Trophoblast cell (in vitro differentiated cells and primary cell): ENCODE measurements around the gene ITGA5.
A peak's percentile ranks its signal among the peaks of the same experiment; 100 is the strongest.

Source experiments
- DNase-seq, 2 donors: peaks; one replicate each; pipeline ENCODE4 v3.0.0-alpha.2; 2016
- H2AFZ ChIP-seq: 2 replicates; pipeline ENCODE4 v1.6.1; 2013; ENCODE audit warnings: low read length, moderate library complexity, mild to moderate bottlenecking; ENCODE audit not compliant: insufficient read depth, poor library complexity
- H2AK5ac ChIP-seq: 2 replicates; pipeline ENCODE4 v1.6.1; 2013; ENCODE audit warnings: mild to moderate bottlenecking, low read length
- H2BK120ac ChIP-seq: 2 replicates; pipeline ENCODE4 v1.6.1; 2013; ENCODE audit warnings: low read length, mild to moderate bottlenecking, moderate library complexity; ENCODE audit not compliant: insufficient read depth, poor library complexity
- H2BK12ac ChIP-seq: 2 replicates; pipeline ENCODE4 v1.6.1; 2013; ENCODE audit warnings: mild to moderate bottlenecking, low read length, moderate library complexity
- H2BK5ac ChIP-seq: 2 replicates; pipeline ENCODE4 v1.6.1; 2013; ENCODE audit warnings: low read length, low read depth, moderate library complexity, mild to moderate bottlenecking; ENCODE audit not compliant: poor library complexity
- H3K14ac ChIP-seq: 2 replicates; pipeline ENCODE4 v1.6.1; 2013; ENCODE audit warnings: mild to moderate bottlenecking, low read length
- H3K18ac ChIP-seq: 2 replicates; pipeline ENCODE4 v1.6.1; 2013; ENCODE audit warnings: mild to moderate bottlenecking, low read length
- H3K23ac ChIP-seq: 2 replicates; pipeline ENCODE4 v1.6.1; 2013; ENCODE audit warnings: low read length
- H3K27ac ChIP-seq: 2 replicates; pipeline ENCODE4 v1.5.1; 2013; ENCODE audit warnings: low read depth, mild to moderate bottlenecking, inconsistent platforms, low read length, moderate library complexity
- H3K27me3 ChIP-seq: 2 replicates; pipeline ENCODE4 v1.6.1; 2013; ENCODE audit warnings: inconsistent platforms, mild to moderate bottlenecking, low read length, moderate library complexity; ENCODE audit not compliant: insufficient read depth
- H3K36me3 ChIP-seq, 2 experiments: 1 replicate in 1 of 2; 2 replicates in 1 of 2; pipeline ENCODE4 v1.6.1; 2013; ENCODE audit warnings: low read length in 2 of 2, mild to moderate bottlenecking in 2 of 2, moderate library complexity in 1 of 2; ENCODE audit not compliant: insufficient read depth in 2 of 2, control insufficient read depth in 1 of 2
- H3K4ac ChIP-seq: 2 replicates; pipeline ENCODE4 v1.6.1; 2013; ENCODE audit warnings: low read depth, mild to moderate bottlenecking, low read length, moderate library complexity
- H3K4me1 ChIP-seq, 2 experiments: 1 replicate in 1 of 2; 2 replicates in 1 of 2; pipeline ENCODE4 v1.6.1; 2013; ENCODE audit warnings: low read length in 2 of 2, mild to moderate bottlenecking in 2 of 2, moderate library complexity in 1 of 2; ENCODE audit not compliant: insufficient read depth in 2 of 2, control insufficient read depth in 1 of 2
- H3K4me2 ChIP-seq: 2 replicates; pipeline ENCODE4 v1.6.1; 2013; ENCODE audit warnings: inconsistent platforms, mild to moderate bottlenecking, low read length, moderate library complexity
- H3K4me3 ChIP-seq: 2 replicates; pipeline ENCODE4 v1.5.1; 2013; ENCODE audit warnings: mild to moderate bottlenecking, low read depth, low read length, inconsistent platforms
- H3K79me1 ChIP-seq: one replicate; pipeline ENCODE4 v1.6.1; 2013; ENCODE audit warnings: low read length
- H3K79me2 ChIP-seq: 2 replicates; pipeline ENCODE4 v1.6.1; 2013; ENCODE audit warnings: low read length, mild to moderate bottlenecking; ENCODE audit not compliant: control insufficient read depth, insufficient read depth, poor library complexity
- H3K9ac ChIP-seq: 2 replicates; pipeline ENCODE4 v1.6.1; 2013; ENCODE audit warnings: mild to moderate bottlenecking, low read length
- H3K9me3 ChIP-seq: 2 replicates; pipeline ENCODE4 v1.6.1; 2013; ENCODE audit warnings: low read depth, mild to moderate bottlenecking, control low read depth, inconsistent platforms, low read length; ENCODE audit not compliant: insufficient read depth
- H4K12ac ChIP-seq: 2 replicates; pipeline ENCODE4 v1.6.1; 2013; ENCODE audit warnings: low read depth, mild to moderate bottlenecking, low read length, moderate library complexity
- H4K8ac ChIP-seq: 2 replicates; pipeline ENCODE4 v1.6.1; 2013; ENCODE audit warnings: low read depth, mild to moderate bottlenecking, low read length, moderate library complexity
- H4K91ac ChIP-seq: one replicate; pipeline ENCODE4 v1.6.1; 2013; ENCODE audit warnings: low read depth, mild to moderate bottlenecking, low read length, moderate library complexity
- WGBS: extraction: QIAGEN DNeasy Blood & Tissue Kit; methylation state at CpG from one replicate; pipeline ENCODE4 v1.1.7; 2013; ENCODE audit warnings: missing lambda C conversion rate; ENCODE audit not compliant: insufficient read length, insufficient coverage; ENCODE audit errors: extremely low coverage; 5-methylcytosine and 5-hydroxymethylcytosine counted together

The ITGA5 gene

GRCh38 chr12:54364413-54364812 is 54.7 kb downstream of the ITGA5 start, which contains the start of gene GPR84:
GPR84 (minus strand) TSS chr12:54364486; CDS start chr12:54363851, 635 bp downstream.
- Histone ChIP-seq H3K9me3 (peaks cover 2% of the 10 kb centered on the region), H3K23ac (no peak within 1 kb of the TSS), H2BK5ac (no peak within 1 kb of the TSS), H3K4ac (no peak within 1 kb of the TSS), H2AK5ac (no peak within 1 kb of the TSS), H3K27ac (no peak within 1 kb of the TSS), H4K12ac (no peak within 1 kb of the TSS), H2BK120ac (no peak within 1 kb of the TSS), H3K9ac (no peak within 1 kb of the TSS), H3K4me1 (peaks cover 8 to 21% of the 10 kb centered on the region in 2 experiments), H2BK12ac (no peak within 1 kb of the TSS), H3K36me3 (no peaks in the 10 kb centered on the region), H3K27me3 (no peaks in the 10 kb centered on the region), H4K8ac (no peak within 1 kb of the TSS), H3K14ac (no peak within 1 kb of the TSS), H3K4me3 (no peak within 1 kb of the TSS), H4K91ac (no peak within 1 kb of the TSS), H3K79me2 (no peaks in the 10 kb centered on the region), H3K18ac (no peak within 1 kb of the TSS), H3K79me1 (peaks cover 7% of the 10 kb centered on the region), H2AFZ (no peak within 1 kb of the TSS), H3K4me2 (no peak within 1 kb of the TSS)
- no peak for DNase-seq
- no CpG with 5 or more reads among the region's 4 CpGs for WGBS

GRCh38 chr12:54363618-54364017 is 55.4 kb downstream of the ITGA5 start:
- Histone ChIP-seq H3K27ac (no peak overlapping the region), H2BK5ac (no peak overlapping the region), H2BK120ac (no peak overlapping the region), H3K4ac (no peak overlapping the region), H3K9me3 (peaks cover 2% of the 10 kb centered on the region), H4K12ac (no peak overlapping the region), H3K79me1 (peaks cover 11% of the 10 kb centered on the region), H3K23ac (no peak overlapping the region), H3K4me3 (no peak overlapping the region), H2BK12ac (no peak overlapping the region), H3K4me2 (no peak overlapping the region), H3K36me3 (no peaks in the 10 kb centered on the region), H2AFZ (no peak overlapping the region), H4K8ac (no peak overlapping the region), H3K4me1 (peaks cover 5 to 14% of the 10 kb centered on the region in 2 experiments), H3K9ac (no peak overlapping the region), H3K18ac (no peak overlapping the region), H4K91ac (no peak overlapping the region), H3K79me2 (peaks cover 3% of the 10 kb centered on the region), H3K27me3 (no peaks in the 10 kb centered on the region), H3K14ac (no peak overlapping the region), H2AK5ac (no peak overlapping the region)
- no CpG with 5 or more reads among the region's 6 CpGs for WGBS
- DNase-seq: no peak

- Histone ChIP-seq H3K18ac (no peak overlapping the region), H4K12ac (no peak overlapping the region), H3K23ac (no peak overlapping the region), H4K91ac (no peak overlapping the region), H2AFZ (no peak overlapping the region), H4K8ac (no peak overlapping the region), H3K79me1 (peaks cover 11% of the 10 kb centered on the region), H2BK5ac (no peak overlapping the region), H3K14ac (no peak overlapping the region), H3K27me3 (no peaks in the 10 kb centered on the region), H3K4ac (no peak overlapping the region), H3K4me1 (peaks cover 7 to 14% of the 10 kb centered on the region in 2 experiments), H3K4me2 (no peak overlapping the region), H3K9ac (no peak overlapping the region), H3K79me2 (peaks cover 3% of the 10 kb centered on the region), H2AK5ac (no peak overlapping the region), H2BK12ac (no peak overlapping the region), H3K36me3 (no peaks in the 10 kb centered on the region), H2BK120ac (no peak overlapping the region), H3K27ac (no peak overlapping the region), H3K9me3 (peaks cover 2% of the 10 kb centered on the region), H3K4me3 (no peak overlapping the region)
- DNase-seq: no peak
- no CpG with 5 or more reads among the region's 8 CpGs for WGBS
These were observed 56.0 kb downstream of the ITGA5 start for GRCh38 chr12:54363047-54363446.

GRCh38 chr12:54360717-54361456 is 58.2 kb downstream of the ITGA5 start:
- H3K79me2 ChIP-seq: peaks cover 3% of the 10 kb centered on the region

More at GRCh38 chr12:54360717-54361456, 58.2 kb downstream of the ITGA5 start:
- Histone ChIP-seq H3K4ac (no peak overlapping the region), H2BK12ac (no peak overlapping the region), H2AK5ac (no peak overlapping the region), H3K27me3 (no peaks in the 10 kb centered on the region), H3K4me1 (peaks cover 24 to 34% of the 10 kb centered on the region in 2 experiments), H3K36me3 (no peaks in the 10 kb centered on the region), H3K4me2 (peak overlapping the region; percentile 1), H4K91ac (no peak overlapping the region), H3K9me3 (peaks cover 2% of the 10 kb centered on the region), H3K27ac (no peak overlapping the region), H2BK5ac (no peak overlapping the region), H3K23ac (no peak overlapping the region), H3K14ac (no peak overlapping the region), H2AFZ (no peak overlapping the region), H3K18ac (no peak overlapping the region), H4K12ac (no peak overlapping the region), H4K8ac (no peak overlapping the region), H3K9ac (no peak overlapping the region), H3K79me1 (peaks cover 15% of the 10 kb centered on the region), H2BK120ac (no peak overlapping the region), H3K4me3 (no peak overlapping the region)
- DNase-seq: peak; percentile 55 to 89
- no CpG with 5 or more reads among the region's 16 CpGs for WGBS
